ENCODE data around the gene STRN. TPM values are rescaled to one million over a fixed set of nuclear protein-coding genes. Genes with fewer than 3 reads are reported as not detected.
"Not testable (repeated sequence)": the region's sequence is repeated elsewhere in the genome, so short reads cannot be mapped to it uniquely, and the experiment has no call there.

The STRN gene
- total and polyA plus RNA-seq, 12 donors = 2.6 to 36.9 (median 18.1) TPM

DNA sequence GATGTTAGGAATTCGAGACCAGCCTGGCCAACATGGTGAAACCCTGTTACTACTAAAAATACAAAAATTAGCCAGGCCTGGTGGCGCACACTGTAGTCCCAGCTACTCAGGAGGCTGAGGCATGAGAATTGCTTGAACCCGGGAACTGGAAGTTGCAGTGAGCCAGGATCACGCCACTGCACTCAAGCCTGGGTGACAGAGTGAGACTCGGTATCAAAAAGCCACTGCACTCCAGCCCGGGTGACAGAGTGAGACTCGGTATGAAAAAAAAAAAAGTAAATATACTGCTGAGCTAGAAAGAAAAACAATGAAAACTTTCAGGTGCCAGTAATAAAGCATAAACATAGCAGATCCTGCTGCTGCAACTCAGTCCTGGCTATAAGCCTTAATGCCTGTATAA is 73.5 kb downstream of the STRN start:
- H3K36me3 ChIP-seq (replicated peaks in 1 of 2) = no peaks in the 10 kb centered on the region
- WGBS, 4 donors = 82 to 92% (median 87%) methylated on average over 7 of the region's 7 CpGs
- DNase-seq = no peak

DNA sequence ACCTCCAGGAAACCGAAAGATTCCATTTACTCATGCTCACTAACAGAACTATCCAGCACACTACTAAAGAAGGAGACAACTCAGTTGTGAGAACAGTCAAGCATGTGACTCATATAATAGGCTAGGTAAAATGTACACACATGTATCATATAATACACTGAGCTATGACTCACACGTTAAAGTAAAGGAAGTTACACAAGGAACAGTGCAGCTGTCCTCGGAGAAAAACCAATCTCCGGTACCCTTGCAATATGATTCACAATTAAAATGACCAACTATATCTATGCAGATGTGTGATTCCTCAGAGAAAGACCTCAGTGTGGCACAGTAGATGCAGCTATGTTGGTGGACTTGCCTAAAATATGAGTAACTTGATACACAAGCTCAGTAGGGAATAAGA is 76.5 kb downstream of the STRN start:
- intact Hi-C loops (cut with DNase I) = no loop called here
- 50 to 91% (median 67%) methylated on average over 4 of the region's 4 CpGs for WGBS, 4 donors
- Histone ChIP-seq H3K27me3 (no peaks in the 10 kb centered on the region), H3K27ac (no peak overlapping the region), H3K4me1 (replicated peaks in 1 of 2) (peaks cover 0 to 6% of the 10 kb centered on the region in 2 donors), H3K36me3 (replicated peaks in 1 of 2) (no peaks in the 10 kb centered on the region), H3K9me3 (replicated peaks in 1 of 3) (no peaks in the 10 kb centered on the region), H3K4me3 (no peak overlapping the region)
- DNase-seq = no peak
- TF ChIP-seq POLR2A (IDR thresholded peaks at IDR 0.05) = no peak
- TF ChIP-seq, protein P1, sequence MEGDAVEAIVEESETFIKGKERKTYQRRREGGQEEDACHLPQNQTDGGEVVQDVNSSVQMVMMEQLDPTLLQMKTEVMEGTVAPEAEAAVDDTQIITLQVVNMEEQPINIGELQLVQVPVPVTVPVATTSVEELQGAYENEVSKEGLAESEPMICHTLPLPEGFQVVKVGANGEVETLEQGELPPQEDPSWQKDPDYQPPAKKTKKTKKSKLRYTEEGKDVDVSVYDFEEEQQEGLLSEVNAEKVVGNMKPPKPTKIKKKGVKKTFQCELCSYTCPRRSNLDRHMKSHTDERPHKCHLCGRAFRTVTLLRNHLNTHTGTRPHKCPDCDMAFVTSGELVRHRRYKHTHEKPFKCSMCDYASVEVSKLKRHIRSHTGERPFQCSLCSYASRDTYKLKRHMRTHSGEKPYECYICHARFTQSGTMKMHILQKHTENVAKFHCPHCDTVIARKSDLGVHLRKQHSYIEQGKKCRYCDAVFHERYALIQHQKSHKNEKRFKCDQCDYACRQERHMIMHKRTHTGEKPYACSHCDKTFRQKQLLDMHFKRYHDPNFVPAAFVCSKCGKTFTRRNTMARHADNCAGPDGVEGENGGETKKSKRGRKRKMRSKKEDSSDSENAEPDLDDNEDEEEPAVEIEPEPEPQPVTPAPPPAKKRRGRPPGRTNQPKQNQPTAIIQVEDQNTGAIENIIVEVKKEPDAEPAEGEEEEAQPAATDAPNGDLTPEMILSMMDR (IDR thresholded peaks at IDR 0.05) = no peak

More for the DNA sequence above, 73.5 kb downstream of the STRN start:
- peaks cover 0 to 6% of the 10 kb centered on the region in 2 donors for H3K4me1 ChIP-seq (replicated peaks in 1 of 2)
- H3K27me3 ChIP-seq = no peaks in the 10 kb centered on the region
- intact Hi-C loops (cut with DNase I) = no loop called here
- H3K27ac ChIP-seq = no peak overlapping the region
- no peak overlapping the region for H3K4me3 ChIP-seq
- TF ChIP-seq, protein P1 (IDR thresholded peaks at IDR 0.05) = no peak
- TF ChIP-seq POLR2A (IDR thresholded peaks at IDR 0.05) = no peak
- no peaks in the 10 kb centered on the region for H3K9me3 ChIP-seq (replicated peaks in 1 of 3)

DNA sequence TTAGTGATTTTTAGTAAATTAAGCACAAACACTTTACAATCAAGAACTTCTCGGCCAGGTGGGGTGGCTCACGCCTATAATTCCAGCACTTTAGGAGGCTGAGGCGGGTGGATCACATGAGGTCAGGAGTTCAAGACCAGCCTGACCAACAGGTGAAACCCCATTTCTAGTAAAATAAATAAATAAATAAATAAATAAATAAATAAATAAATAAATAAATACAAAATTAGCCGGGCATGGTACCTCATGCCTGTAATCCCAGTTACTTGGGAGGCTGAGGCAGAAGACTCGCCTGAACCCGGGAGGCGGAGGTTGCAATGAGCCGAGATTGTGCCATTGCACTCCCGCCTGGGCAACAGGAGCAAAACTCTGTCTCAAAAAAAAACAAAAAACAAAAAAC is 79.2 kb downstream of the STRN start:
- H3K9me3 ChIP-seq (replicated peaks in 1 of 3); H3K4me3 ChIP-seq; H3K27ac ChIP-seq; H3K4me1 ChIP-seq (replicated peaks in 1 of 2); H3K27me3 ChIP-seq; intact Hi-C loops (cut with DNase I); DNase-seq: not testable (repeated sequence)
- WGBS, 4 donors = 95 to 99% (median 97%) methylated on average over 9 of the region's 9 CpGs
- peaks cover 0 to 11% of the 10 kb centered on the region in 2 donors for H3K36me3 ChIP-seq (replicated peaks in 1 of 2)

DNA sequence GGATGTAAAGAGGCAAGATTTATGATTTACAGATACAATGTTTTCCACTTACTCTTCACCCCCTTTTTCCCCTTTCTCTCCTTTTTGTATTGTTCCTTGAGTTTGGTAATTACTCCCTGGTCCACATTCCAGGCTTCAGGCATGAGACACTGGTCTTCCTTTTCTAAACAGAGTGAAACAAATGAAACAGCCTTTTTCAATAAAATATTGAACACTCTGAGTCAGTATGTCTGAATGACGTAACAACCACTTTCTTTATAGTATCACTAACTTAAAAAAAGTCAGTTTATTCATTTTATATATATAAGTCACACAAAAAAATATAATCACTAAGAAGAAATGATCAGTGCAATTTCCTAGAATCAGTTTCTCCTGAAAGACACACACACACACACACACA is 79.7 kb downstream of the STRN start:
- Histone ChIP-seq H3K27me3 (no peaks in the 10 kb centered on the region), H3K4me1 (replicated peaks in 1 of 2) (no peaks in the 10 kb centered on the region), H3K36me3 (replicated peaks in 1 of 2) (peaks cover 0 to 11% of the 10 kb centered on the region in 2 donors), H3K27ac (no peak overlapping the region), H3K9me3 (replicated peaks in 1 of 3) (no peaks in the 10 kb centered on the region), H3K4me3 (no peak overlapping the region)
- no peak for TF ChIP-seq POLR2A (IDR thresholded peaks at IDR 0.05)
- TF ChIP-seq, protein P1 (IDR thresholded peaks at IDR 0.05) = no peak
- no peak for DNase-seq
- 93 to 100% (median 98%) methylated on average over 1 of the region's 1 CpG for WGBS, 4 donors
- intact Hi-C loops (cut with DNase I) = no loop called here

DNA sequence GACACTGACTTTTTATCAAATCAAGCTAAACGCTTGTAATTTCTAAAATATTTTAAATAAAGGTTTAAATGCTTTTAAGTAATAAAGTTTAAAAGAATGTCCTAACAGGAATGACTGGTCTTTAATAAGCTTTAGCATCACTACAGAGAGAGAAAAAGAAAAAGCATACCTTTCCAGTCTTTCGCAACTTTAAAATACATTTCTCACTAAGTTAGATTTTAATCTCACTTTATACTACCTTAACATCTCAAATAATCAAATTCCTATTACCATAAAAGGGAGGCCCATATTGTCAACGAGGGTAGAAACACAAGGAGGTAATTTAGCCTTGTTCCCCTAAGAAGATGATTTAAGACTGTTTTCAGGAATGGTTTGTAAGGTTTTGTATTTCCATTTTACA is 80.7 kb downstream of the STRN start:
- H3K4me3 ChIP-seq = no peak overlapping the region
- intact Hi-C loops (cut with DNase I) = no loop called here
- peaks cover 0 to 11% of the 10 kb centered on the region in 2 donors for H3K36me3 ChIP-seq (replicated peaks in 1 of 2)
- no peaks in the 10 kb centered on the region for H3K9me3 ChIP-seq (replicated peaks in 1 of 3)
- WGBS, 4 donors = 89 to 94% (median 92%) methylated on average over 3 of the region's 3 CpGs
- H3K27me3 ChIP-seq = no peaks in the 10 kb centered on the region
- no peak overlapping the region for H3K27ac ChIP-seq
- no peak for DNase-seq
- TF ChIP-seq, protein P1 (IDR thresholded peaks at IDR 0.05) = no peak
- TF ChIP-seq POLR2A (IDR thresholded peaks at IDR 0.05) = no peak
- H3K4me1 ChIP-seq (replicated peaks in 1 of 2) = no peaks in the 10 kb centered on the region
